ENCODE measurements around the gene PHF1.

- TF ChIP-seq, protein P1, sequence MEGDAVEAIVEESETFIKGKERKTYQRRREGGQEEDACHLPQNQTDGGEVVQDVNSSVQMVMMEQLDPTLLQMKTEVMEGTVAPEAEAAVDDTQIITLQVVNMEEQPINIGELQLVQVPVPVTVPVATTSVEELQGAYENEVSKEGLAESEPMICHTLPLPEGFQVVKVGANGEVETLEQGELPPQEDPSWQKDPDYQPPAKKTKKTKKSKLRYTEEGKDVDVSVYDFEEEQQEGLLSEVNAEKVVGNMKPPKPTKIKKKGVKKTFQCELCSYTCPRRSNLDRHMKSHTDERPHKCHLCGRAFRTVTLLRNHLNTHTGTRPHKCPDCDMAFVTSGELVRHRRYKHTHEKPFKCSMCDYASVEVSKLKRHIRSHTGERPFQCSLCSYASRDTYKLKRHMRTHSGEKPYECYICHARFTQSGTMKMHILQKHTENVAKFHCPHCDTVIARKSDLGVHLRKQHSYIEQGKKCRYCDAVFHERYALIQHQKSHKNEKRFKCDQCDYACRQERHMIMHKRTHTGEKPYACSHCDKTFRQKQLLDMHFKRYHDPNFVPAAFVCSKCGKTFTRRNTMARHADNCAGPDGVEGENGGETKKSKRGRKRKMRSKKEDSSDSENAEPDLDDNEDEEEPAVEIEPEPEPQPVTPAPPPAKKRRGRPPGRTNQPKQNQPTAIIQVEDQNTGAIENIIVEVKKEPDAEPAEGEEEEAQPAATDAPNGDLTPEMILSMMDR (IDR thresholded peaks at IDR 0.05): no peak
- TF ChIP-seq EP300 (IDR thresholded peaks at IDR 0.05) (no peak), POLR2A (IDR thresholded peaks at IDR 0.05) (no peak)
Measured at GRCh38 chr6:33392595-33392948, 18.2 kb upstream of the PHF1 start.
